K562 (cell line): ENCODE measurements around the gene ZDHHC22. TPM values are rescaled to one million over a fixed set of nuclear protein-coding genes. Genes with fewer than 3 reads are reported as not detected.

ENCODE experiments used
- ATAC-seq: fragments of 200-7000 bp; cut with Tn5 transposase; 3 replicates; pipeline ENCODE4 v1.9.1; 2020; ENCODE audit warnings: moderate library complexity
- BruUV-seq: library from RNA; stranded (reverse); fragments of 400-500 nt; replicated peaks from 2 replicates; lab custom pipeline; 2021; lab: Mats Ljungman, UMichigan
- CTCF ChIA-PET: fragments of 300-600 bp; formaldehyde crosslinking; extraction: SDS; loops from one replicate; lab custom pipeline; 2021; ENCODE audit warnings: low intra/inter-chr PET ratio; lab: Yijun Ruan, JAX
- POLR2A ChIA-PET: fragments of 300-600, 350-650 bp; sonication (Branson Sonifier 250); formaldehyde crosslinking; extraction: SDS; loops from one replicate; lab custom pipeline; 2021; ENCODE audit warnings: antibody characterized with exemption, inconsistent platforms; lab: Yijun Ruan, JAX
- DNase-seq, 4 experiments: peaks; one replicate each; pipeline versions ENCODE4 v3.0.0 to v3.0.0-alpha.2; 2011 to 2018; ENCODE audit warnings: low spot score in 3 of 4, mixed read lengths in 3 of 4; ENCODE audit errors: extremely low read depth in 1 of 4
- FAIRE-seq: peaks from 2 replicates; lab custom pipeline; 2011; peaks lifted over from hg19 to GRCh38; lab: Jason Lieb, UNC
- H2AFZ ChIP-seq: 2 replicates; pipeline ENCODE4 v1.6.0; 2011; ENCODE audit warnings: low read depth, low read length, control low read depth, inconsistent platforms
- H3K27ac ChIP-seq: fragments of 200-600 bp; 3 replicates; pipeline ENCODE4 v1.8.0; 2011; ENCODE audit warnings: low read depth, mild to moderate bottlenecking, control low read depth, inconsistent platforms, low read length, moderate library complexity, mixed read lengths; ENCODE audit errors: extremely low read depth
- H3K27me3 ChIP-seq, 2 experiments: fragments of 300-600 bp in 1 of 2; 2 replicates in 1 of 2; 3 replicates in 1 of 2; pipeline versions ENCODE4 v1.6.0 to v1.8.0; 2011; ENCODE audit warnings: inconsistent platforms in 2 of 2, low read length in 2 of 2, mild to moderate bottlenecking in 1 of 2, mixed read lengths in 1 of 2, moderate library complexity in 1 of 2; ENCODE audit not compliant: control insufficient read depth in 2 of 2, insufficient read depth in 2 of 2
- H3K36me3 ChIP-seq: fragments of 300-600 bp; 3 replicates; pipeline ENCODE4 v1.8.0; 2011; ENCODE audit warnings: mild to moderate bottlenecking, low read length, inconsistent platforms; ENCODE audit not compliant: control insufficient read depth, insufficient read depth
- H3K4me1 ChIP-seq, 2 experiments: fragments of 200-600 bp in 1 of 2; replicated peaks in 1 of 2; 2 replicates in 1 of 2; 3 replicates in 1 of 2; pipeline versions ENCODE4 v1.5.1 to v1.8.0; 2011; ENCODE audit warnings: inconsistent platforms in 2 of 2, low read length in 2 of 2, mild to moderate bottlenecking in 1 of 2, mixed read lengths in 1 of 2, moderate library complexity in 1 of 2; ENCODE audit not compliant: control insufficient read depth in 2 of 2, insufficient read depth in 2 of 2
- H3K4me2 ChIP-seq: 2 replicates; pipeline ENCODE4 v1.6.1; 2011; ENCODE audit warnings: low read length, control low read depth, inconsistent platforms, mixed read lengths; ENCODE audit not compliant: insufficient read depth
- H3K4me3 ChIP-seq: fragments of 200-600 bp; sonication (generic), shearing (Covaris generic); 2 replicates; pipeline ENCODE4 v1.5.1; 2016; ENCODE audit warnings: control low read depth, inconsistent platforms
- H3K79me2 ChIP-seq: fragments of 200-600 bp; 3 replicates; pipeline ENCODE4 v1.8.0; 2011; ENCODE audit warnings: low read length, inconsistent platforms; ENCODE audit not compliant: control insufficient read depth, insufficient read depth
- H3K9ac ChIP-seq, 2 experiments: 2 replicates each; pipeline versions ENCODE4 v1.6.0 to v1.6.1; 2011; ENCODE audit warnings: low read depth in 2 of 2, low read length in 2 of 2, control low read depth in 1 of 2, inconsistent platforms in 1 of 2, mild to moderate bottlenecking in 1 of 2, mixed read lengths in 1 of 2; ENCODE audit not compliant: insufficient read depth in 1 of 2
- H3K9me1 ChIP-seq: one replicate; pipeline ENCODE4 v1.6.0; 2011; ENCODE audit warnings: inconsistent platforms, mild to moderate bottlenecking, low read length, moderate library complexity; ENCODE audit not compliant: control insufficient read depth, insufficient read depth
- H3K9me3 ChIP-seq: replicated peaks from 2 replicates; pipeline ENCODE4 v1.5.1; 2011; ENCODE audit warnings: low read depth, low read length, inconsistent platforms; ENCODE audit not compliant: control insufficient read depth, insufficient read depth
- H4K20me1 ChIP-seq: replicated peaks from 2 replicates; pipeline ENCODE4 v1.6.1; 2011; ENCODE audit warnings: low read length, inconsistent platforms, mixed read lengths; ENCODE audit not compliant: control insufficient read depth, insufficient read depth
- BRD9 ChIP-seq: fragments of 450-650 bp; IDR thresholded peaks from 2 replicates; pipeline ENCODE4 v1.6.1; 2018; ENCODE audit warnings: low read depth; ENCODE audit not compliant: partially characterized antibody
- HNRNPLL ChIP-seq: fragments of 200-400 bp; formaldehyde crosslinking; IDR thresholded peaks from 2 replicates; pipeline ENCODE4 v1.6.1; 2017; ENCODE audit warnings: low read length, low read depth, mild to moderate bottlenecking; ENCODE audit not compliant: poor library complexity, severe bottlenecking
- MTA1 ChIP-seq: fragments of 450-650 bp; IDR thresholded peaks from 2 replicates; pipeline ENCODE4 v1.6.1; 2017; ENCODE audit warnings: borderline replicate concordance
- MTF1 ChIP-seq: fragments of 250-450 bp; sonication (Bioruptor Pico); IDR thresholded peaks from 2 replicates; pipeline ENCODE4 v1.9.0; 2021; ENCODE audit warnings: moderate library complexity, mild to moderate bottlenecking, inconsistent platforms, borderline replicate concordance
- NFYB ChIP-seq: IDR thresholded peaks from 2 replicates; pipeline ENCODE4 v1.6.1; 2011; ENCODE audit warnings: mild to moderate bottlenecking, moderate library complexity; ENCODE audit not compliant: insufficient read length; ENCODE audit errors: extremely low read depth
- PRMT5 ChIP-seq: sonication (generic); formaldehyde crosslinking; IDR thresholded peaks from 2 replicates; pipeline ENCODE4 v1.5.0; 2020; ENCODE audit warnings: missing genetic modification reagents
- RAD21 ChIP-seq, 2 experiments: fragments of 250-450 bp in 1 of 2; fragments of 450-650 bp in 1 of 2; sonication (Bioruptor Pico) in 1 of 2; formaldehyde crosslinking in 1 of 2; IDR thresholded peaks in 1 of 2; conservative IDR thresholded peaks in 1 of 2; 2 replicates each; pipeline versions ENCODE4 v1.4.0 to v1.8.0; 2020 to 2022; ENCODE audit warnings: mild to moderate bottlenecking in 2 of 2, moderate library complexity in 1 of 2
- SMAD1 ChIP-seq: fragments of 150-350 bp; IDR thresholded peaks from 2 replicates; pipeline ENCODE4 v1.6.1; 2014; ENCODE audit warnings: low read length, low read depth; ENCODE audit not compliant: partially characterized antibody
- TBL1XR1 ChIP-seq, 2 experiments: IDR thresholded peaks; 2 replicates each; pipeline ENCODE4 v1.6.1; 2012; ENCODE audit warnings: improper control_type of control experiment in 2 of 2, low read length in 2 of 2, mild to moderate bottlenecking in 1 of 2
- ZBTB1 ChIP-seq: sonication (generic); formaldehyde crosslinking; IDR thresholded peaks from 2 replicates; pipeline ENCODE4 v1.8.1; 2023; ENCODE audit warnings: missing genetic modification reagents, low read depth, mild to moderate bottlenecking, borderline replicate concordance
- ZNF695 ChIP-seq: fragments of 450-650 bp; formaldehyde crosslinking; IDR thresholded peaks from 2 replicates; pipeline ENCODE4 v1.4.0; 2020; ENCODE audit warnings: mild to moderate bottlenecking, moderate library complexity
- ZNF764 ChIP-seq: fragments of 250-450 bp; sonication (Bioruptor Pico); IDR thresholded peaks from 2 replicates; pipeline ENCODE4 v1.4.0; 2020; ENCODE audit warnings: low read depth, mild to moderate bottlenecking, moderate library complexity
- WGBS: fragments of 100-300 bp; shearing (Covaris generic); methylation state at CpG from one replicate; pipeline ENCODE4 v1.1.6; 2016; ENCODE audit warnings: low coverage, mixed read lengths; ENCODE audit not compliant: insufficient coverage; ENCODE audit errors: missing lambda C conversion rate; 5-methylcytosine and 5-hydroxymethylcytosine counted together
- in situ Hi-C: fragments of 300-500 bp; cut with MboI; formaldehyde crosslinking; loops from 4 replicates; pipeline ENCODE4 v1.15.0; 2018; ENCODE audit warnings: inconsistent platforms, mixed read lengths
- intact Hi-C: fragments of 100-400 bp; cut with micrococcal nuclease; formaldehyde crosslinking; loops from 2 replicates; pipeline ENCODE4 v1.14.2; 2022
- polyA plus RNA-seq, 8 experiments: library from polyadenylated mRNA; depleted of rRNA in 4 of 8; stranded (reverse) in 5 of 8; unstranded in 3 of 8; fragments of >200 nt; fragmentation: Nextera tagmentation in 2 of 8; fragmentation: Illumina TruSeq in 1 of 8; extraction: Ambion mirVana in 2 of 8; extraction: Trizol in 1 of 8; gene quantifications; 2 replicates each; pipeline versions ENCODE4 v1.2.1 to v1.2.3, GENCODE V29; 2011 to 2014; ENCODE audit warnings: inconsistent platforms in 1 of 8, missing spikeins in 1 of 8
- total RNA-seq, 7 experiments: library from RNA; depleted of rRNA in 6 of 7; stranded (reverse); fragments of >200 nt in 6 of 7; fragmentation: Illumina TruSeq in 2 of 7; extraction: Trizol in 2 of 7; gene quantifications; 2 replicates each; pipeline versions ENCODE4 v1.2.1 to v1.2.3, GENCODE V29; 2011 to 2021; ENCODE audit warnings: low replicate concordance in 1 of 7
- TF ChIP-seq, protein P1 (sequence below): fragments of 250-450 bp; sonication (Bioruptor Pico); IDR thresholded peaks from 2 replicates; pipeline ENCODE4 v1.5.0; 2022; ENCODE audit warnings: mild to moderate bottlenecking
- TF ChIP-seq, protein P2 (sequence below), 3 experiments: IDR thresholded peaks in 2 of 3; conservative IDR thresholded peaks in 1 of 3; 2 replicates each; pipeline ENCODE4 v1.5.1; 2011 to 2012; ENCODE audit warnings: low read length in 3 of 3, mild to moderate bottlenecking in 3 of 3, control low read depth in 2 of 3, improper control_type of control experiment in 1 of 3, inconsistent platforms in 1 of 3, low read depth in 1 of 3, mixed read lengths in 1 of 3, moderate library complexity in 1 of 3; ENCODE audit not compliant: insufficient read depth in 2 of 3
- TF ChIP-seq, protein P3 (sequence below): fragments of 450-650 bp; IDR thresholded peaks from 2 replicates; pipeline ENCODE4 v1.6.1; 2016
- TF ChIP-seq, protein P4 (sequence below): sonication (generic); formaldehyde crosslinking; IDR thresholded peaks from 2 replicates; pipeline ENCODE4 v1.8.0; 2022; ENCODE audit warnings: mild to moderate bottlenecking, missing genetic modification reagents

ZDHHC22 gene
- total and polyA plus RNA-seq, 9 of the 15 experiments (the other 6 are each of a cell fraction or from before 2014, with no cell fraction given), result not detected

DNA sequence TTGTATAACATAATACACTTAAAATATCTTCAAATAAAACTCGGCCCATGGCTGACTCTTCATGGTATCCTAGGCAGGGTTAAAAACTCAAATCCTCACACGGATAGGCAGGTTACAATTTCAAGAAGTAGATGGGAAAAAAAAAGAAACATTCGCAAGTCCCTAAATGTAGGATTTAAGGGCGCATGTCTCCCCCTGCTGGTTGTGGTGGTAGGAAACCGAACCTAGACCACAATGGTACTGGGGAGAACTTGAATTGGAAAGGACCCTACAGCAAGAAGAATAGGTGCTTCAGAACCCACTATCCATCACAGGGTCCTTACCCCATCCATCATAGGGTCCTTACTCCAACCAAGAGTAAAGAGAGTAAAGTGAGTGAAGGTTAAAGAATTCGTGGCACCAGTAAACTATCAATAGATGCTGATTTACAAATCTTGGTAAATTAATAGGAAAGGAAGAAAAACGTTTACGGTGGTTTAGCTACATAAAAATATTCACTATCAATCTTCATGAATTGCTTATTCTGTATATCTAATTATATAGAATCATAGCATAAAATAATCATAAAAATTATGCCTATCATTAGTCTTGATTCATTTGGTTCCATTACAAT, 46.8 kb downstream of the ZDHHC22 start:
- no peak overlapping the region for H3K4me2 ChIP-seq
- peak; percentile 27 to 81 (median 46) for DNase-seq
- H4K20me1 ChIP-seq, result no peaks in the 10 kb centered on the region
- H3K27ac ChIP-seq, result no peak overlapping the region
- intact Hi-C loops, result loop anchor here (1.0 to 2.0 kb wide), 2 partner anchors 24 to 218 kb away; no protein-coding TSS in a partner anchor
- no peak overlapping the region for H3K9ac ChIP-seq
- 6% methylated on average over 8 of the region's 8 CpGs for WGBS
- H3K79me2 ChIP-seq, result peaks cover 26% of the 10 kb centered on the region
- 0 out of 2 replicates have a peak, but pooled peaks cover 5% of the 10 kb centered on the region for H3K9me3 ChIP-seq
- POLR2A ChIA-PET, result interaction anchor here (0.7 kb wide), 1 partner anchor 25 kb away, joined by 3 read pairs; no protein-coding TSS in a partner anchor
- BruUV-seq, result no TSS peak
- CTCF ChIA-PET, result interaction anchor here (0.8 to 2.5 kb wide), 7 partner anchors 24 to 384 kb away, joined by 3 to 33 read pairs (median 4); no protein-coding TSS in a partner anchor
- no peak overlapping the region for H3K4me3 ChIP-seq
- H3K4me1 ChIP-seq, result peaks cover 8 to 13% of the 10 kb centered on the region in 2 experiments; a peak in 4 of 5 replicates
- no peaks in the 10 kb centered on the region for H3K9me1 ChIP-seq
- in situ Hi-C loops, result no loop called here
- H3K27me3 ChIP-seq, result no peaks in the 10 kb centered on the region
- FAIRE-seq, result peak; percentile 82
- H3K36me3 ChIP-seq, result no peaks in the 10 kb centered on the region
- peak; percentile 12; the same call in 1 of the 3 replicates for ATAC-seq
- H2AFZ ChIP-seq, result no peak overlapping the region
- no peak for TF ChIP-seq HNRNPLL
- TF ChIP-seq ZNF764, result no peak
- TF ChIP-seq, protein P1, sequence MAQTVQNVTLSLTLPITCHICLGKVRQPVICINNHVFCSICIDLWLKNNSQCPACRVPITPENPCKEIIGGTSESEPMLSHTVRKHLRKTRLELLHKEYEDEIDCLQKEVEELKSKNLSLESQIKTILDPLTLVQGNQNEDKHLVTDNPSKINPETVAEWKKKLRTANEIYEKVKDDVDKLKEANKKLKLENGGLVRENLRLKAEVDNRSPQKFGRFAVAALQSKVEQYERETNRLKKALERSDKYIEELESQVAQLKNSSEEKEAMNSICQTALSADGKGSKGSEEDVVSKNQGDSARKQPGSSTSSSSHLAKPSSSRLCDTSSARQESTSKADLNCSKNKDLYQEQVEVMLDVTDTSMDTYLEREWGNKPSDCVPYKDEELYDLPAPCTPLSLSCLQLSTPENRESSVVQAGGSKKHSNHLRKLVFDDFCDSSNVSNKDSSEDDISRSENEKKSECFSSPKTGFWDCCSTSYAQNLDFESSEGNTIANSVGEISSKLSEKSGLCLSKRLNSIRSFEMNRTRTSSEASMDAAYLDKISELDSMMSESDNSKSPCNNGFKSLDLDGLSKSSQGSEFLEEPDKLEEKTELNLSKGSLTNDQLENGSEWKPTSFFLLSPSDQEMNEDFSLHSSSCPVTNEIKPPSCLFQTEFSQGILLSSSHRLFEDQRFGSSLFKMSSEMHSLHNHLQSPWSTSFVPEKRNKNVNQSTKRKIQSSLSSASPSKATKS (CRISPR knock-in tag), result no peak
- TF ChIP-seq PRMT5, result no peak
- TF ChIP-seq NFYB, result no peak
- TF ChIP-seq, protein P2, sequence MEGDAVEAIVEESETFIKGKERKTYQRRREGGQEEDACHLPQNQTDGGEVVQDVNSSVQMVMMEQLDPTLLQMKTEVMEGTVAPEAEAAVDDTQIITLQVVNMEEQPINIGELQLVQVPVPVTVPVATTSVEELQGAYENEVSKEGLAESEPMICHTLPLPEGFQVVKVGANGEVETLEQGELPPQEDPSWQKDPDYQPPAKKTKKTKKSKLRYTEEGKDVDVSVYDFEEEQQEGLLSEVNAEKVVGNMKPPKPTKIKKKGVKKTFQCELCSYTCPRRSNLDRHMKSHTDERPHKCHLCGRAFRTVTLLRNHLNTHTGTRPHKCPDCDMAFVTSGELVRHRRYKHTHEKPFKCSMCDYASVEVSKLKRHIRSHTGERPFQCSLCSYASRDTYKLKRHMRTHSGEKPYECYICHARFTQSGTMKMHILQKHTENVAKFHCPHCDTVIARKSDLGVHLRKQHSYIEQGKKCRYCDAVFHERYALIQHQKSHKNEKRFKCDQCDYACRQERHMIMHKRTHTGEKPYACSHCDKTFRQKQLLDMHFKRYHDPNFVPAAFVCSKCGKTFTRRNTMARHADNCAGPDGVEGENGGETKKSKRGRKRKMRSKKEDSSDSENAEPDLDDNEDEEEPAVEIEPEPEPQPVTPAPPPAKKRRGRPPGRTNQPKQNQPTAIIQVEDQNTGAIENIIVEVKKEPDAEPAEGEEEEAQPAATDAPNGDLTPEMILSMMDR (IDR thresholded peaks at IDR 0.05 in 2 of 3, conservative IDR thresholded peaks at IDR 0.05 in 1 of 3; ENCODE audit: insufficient read depth in 2 of 3, low read depth in 1 of 3, low read length in 3 of 3), result peak; percentile 64 to 79 (median 77)
- TF ChIP-seq, protein P3, sequence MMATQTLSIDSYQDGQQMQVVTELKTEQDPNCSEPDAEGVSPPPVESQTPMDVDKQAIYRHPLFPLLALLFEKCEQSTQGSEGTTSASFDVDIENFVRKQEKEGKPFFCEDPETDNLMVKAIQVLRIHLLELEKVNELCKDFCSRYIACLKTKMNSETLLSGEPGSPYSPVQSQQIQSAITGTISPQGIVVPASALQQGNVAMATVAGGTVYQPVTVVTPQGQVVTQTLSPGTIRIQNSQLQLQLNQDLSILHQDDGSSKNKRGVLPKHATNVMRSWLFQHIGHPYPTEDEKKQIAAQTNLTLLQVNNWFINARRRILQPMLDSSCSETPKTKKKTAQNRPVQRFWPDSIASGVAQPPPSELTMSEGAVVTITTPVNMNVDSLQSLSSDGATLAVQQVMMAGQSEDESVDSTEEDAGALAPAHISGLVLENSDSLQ, result no peak
- TF ChIP-seq MTF1 (CRISPR knock-in tag), result no peak
- no peak for TF ChIP-seq SMAD1
- no peak for TF ChIP-seq TBL1XR1 (IDR thresholded peaks at IDR 0.05; ENCODE audit: low read length in 2 of 2)
- no peak for TF ChIP-seq MTA1
- TF ChIP-seq, protein P4, sequence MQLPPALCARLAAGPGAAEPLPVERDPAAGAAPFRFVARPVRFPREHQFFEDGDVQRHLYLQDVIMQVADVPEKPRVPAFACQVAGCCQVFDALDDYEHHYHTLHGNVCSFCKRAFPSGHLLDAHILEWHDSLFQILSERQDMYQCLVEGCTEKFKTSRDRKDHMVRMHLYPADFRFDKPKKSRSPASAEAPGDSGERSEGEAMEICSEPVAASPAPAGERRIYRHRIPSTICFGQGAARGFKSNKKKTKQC (CRISPR knock-in tag), result no peak
- no peak for TF ChIP-seq ZNF695 (CRISPR knock-in tag)
- peak; percentile 70 to 80 for TF ChIP-seq RAD21 (CRISPR knock-in tag; conservative IDR thresholded peaks at IDR 0.05 in 1 of 2, IDR thresholded peaks at IDR 0.05 in 1 of 2)
- no peak for TF ChIP-seq BRD9
- no peak for TF ChIP-seq ZBTB1
